Liver (tissue), 9 donors: ENCODE measurements around the gene RANBP1. TPM values are rescaled to one million over a fixed set of nuclear protein-coding genes. Genes with fewer than 3 reads are reported as not detected.

Experiments
- DNase-seq: peaks from one replicate; pipeline ENCODE4 v3.0.0-alpha.2; 2017; ENCODE audit warnings: low spot score
- H3K27ac ChIP-seq, 2 donors: one replicate each; pipeline ENCODE4 v1.7.0; 2013; ENCODE audit warnings: inconsistent platforms in 2 of 2, low read length in 2 of 2, control low read depth in 1 of 2, low read depth in 1 of 2, mild to moderate bottlenecking in 1 of 2
- H3K27me3 ChIP-seq, 4 donors: one replicate each; pipeline versions ENCODE4 v1.6.1 to v1.7.0; 2013; ENCODE audit warnings: low read length in 3 of 4, inconsistent platforms in 1 of 4, mild to moderate bottlenecking in 1 of 4, moderate library complexity in 1 of 4; ENCODE audit not compliant: control insufficient read depth in 4 of 4, insufficient read depth in 4 of 4
- H3K36me3 ChIP-seq, 4 donors: one replicate each; pipeline versions ENCODE4 v1.6.1 to v1.7.0; 2013; ENCODE audit warnings: low read length in 3 of 4, mild to moderate bottlenecking in 3 of 4, low read depth in 1 of 4, moderate library complexity in 1 of 4; ENCODE audit not compliant: control insufficient read depth in 4 of 4, insufficient read depth in 3 of 4
- H3K4me1 ChIP-seq, 4 donors: one replicate each; pipeline versions ENCODE4 v1.6.1 to v1.7.0; 2013; ENCODE audit warnings: low read length in 3 of 4, mild to moderate bottlenecking in 3 of 4, moderate library complexity in 1 of 4; ENCODE audit not compliant: control insufficient read depth in 4 of 4, insufficient read depth in 4 of 4
- H3K4me3 ChIP-seq, 3 donors: one replicate each; pipeline versions ENCODE4 v1.6.1 to v1.7.0; 2013; ENCODE audit warnings: low read length in 3 of 3, control low read depth in 1 of 3, low read depth in 1 of 3, mild to moderate bottlenecking in 1 of 3
- H3K9ac ChIP-seq, 2 donors: one replicate each; pipeline ENCODE4 v1.7.0; 2013; ENCODE audit warnings: low read length in 2 of 2, mild to moderate bottlenecking in 2 of 2, moderate library complexity in 2 of 2, control low read depth in 1 of 2, low read depth in 1 of 2
- H3K9me3 ChIP-seq, 4 donors: one replicate each; pipeline versions ENCODE4 v1.6.1 to v1.7.0; 2013; ENCODE audit warnings: low read length in 3 of 4; ENCODE audit not compliant: control insufficient read depth in 4 of 4
- GABPA ChIP-seq, 2 donors: IDR thresholded peaks in 1 of 2; conservative IDR thresholded peaks in 1 of 2; 2 replicates each; pipeline ENCODE4 v1.6.1; 2016; ENCODE audit warnings: antibody characterized with exemption in 2 of 2, mild to moderate bottlenecking in 1 of 2, moderate library complexity in 1 of 2
- HNF4A ChIP-seq, 2 donors: conservative IDR thresholded peaks; 2 replicates each; pipeline ENCODE4 v1.6.1; 2016; ENCODE audit warnings: antibody characterized with exemption in 2 of 2, mild to moderate bottlenecking in 2 of 2
- JUND ChIP-seq, 2 donors: IDR thresholded peaks; 2 replicates each; pipeline ENCODE4 v1.6.1; 2016; ENCODE audit warnings: antibody characterized with exemption in 2 of 2
- RAD21 ChIP-seq, 2 donors: IDR thresholded peaks; 2 replicates each; pipeline ENCODE4 v1.6.1; 2016; ENCODE audit warnings: antibody characterized with exemption in 2 of 2, mild to moderate bottlenecking in 2 of 2
- SP1 ChIP-seq: IDR thresholded peaks from 2 replicates; pipeline ENCODE4 v1.6.1; 2018; ENCODE audit warnings: antibody characterized with exemption, mild to moderate bottlenecking
- YY1 ChIP-seq: IDR thresholded peaks from 2 replicates; pipeline ENCODE4 v1.6.1; 2016; ENCODE audit warnings: antibody characterized with exemption, mild to moderate bottlenecking
- ZBTB33 ChIP-seq: IDR thresholded peaks from 2 replicates; pipeline ENCODE4 v1.6.1; 2016; ENCODE audit warnings: antibody characterized with exemption
- WGBS: extraction: QIAGEN DNeasy Blood & Tissue Kit; methylation state at CpG from one replicate; pipeline ENCODE4 v1.1.7; 2013; 5-methylcytosine and 5-hydroxymethylcytosine counted together
- polyA plus RNA-seq, 2 donors: library from polyadenylated mRNA; stranded (reverse) in 1 of 2; unstranded in 1 of 2; fragments of 200-250 nt in 1 of 2; fragments of >200 nt in 1 of 2; fragmentation: Nextera tagmentation in 1 of 2; extraction: Ambion mirVana in 1 of 2; gene quantifications; one replicate each; pipeline versions ENCODE4 v1.2.1 to v1.2.3, GENCODE V29; 2013 to 2015
- total RNA-seq, 2 donors: library from RNA; depleted of rRNA; stranded (reverse); fragments of >200 nt; gene quantifications; one replicate each; pipeline ENCODE4 v1.2.3, GENCODE V29; 2014
- donor health status: healthy.
- donor health status: healthy.
- donor health status: healthy.
- donor health status: healthy.
- donor health status: healthy.

Gene RANBP1
- total and polyA plus RNA-seq, 4 donors = 62.3 to 102 (median 87.8) TPM

- WGBS = 94% methylated on average over 11 of the region's 11 CpGs
- Histone ChIP-seq H3K27ac (no peak overlapping the region), H3K9me3 (no peaks in the 10 kb centered on the region), H3K4me3 (no peak overlapping the region), H3K36me3 (peaks cover 0 to 11% (median 0%) of the 10 kb centered on the region in 4 donors), H3K4me1 (peaks cover 0 to 9% (median 3%) of the 10 kb centered on the region in 4 donors), H3K9ac (no peak overlapping the region), H3K27me3 (no peaks in the 10 kb centered on the region)
- no peak for DNase-seq
- TF ChIP-seq JUND (IDR thresholded peaks at IDR 0.05) (no peak), YY1 (no peak), HNF4A (conservative IDR thresholded peaks at IDR 0.05) (no peak), ZBTB33 (no peak)
Observed at GRCh38 chr22:20140107-20140445, 24.2 kb downstream of the RANBP1 start.

GRCh38 chr22:20140521-20140964 is 24.6 kb downstream of the RANBP1 start:
- Histone ChIP-seq H3K9ac (no peak overlapping the region), H3K4me3 (no peak overlapping the region), H3K9me3 (no peaks in the 10 kb centered on the region), H3K27ac (no peak overlapping the region), H3K27me3 (no peaks in the 10 kb centered on the region), H3K36me3 (peaks cover 0 to 15% (median 0%) of the 10 kb centered on the region in 4 donors), H3K4me1 (peaks cover 0 to 5% (median 1%) of the 10 kb centered on the region in 4 donors)
- no peak for TF ChIP-seq RAD21 (IDR thresholded peaks at IDR 0.05)
- WGBS = 96% methylated on average over 17 of the region's 17 CpGs
- no peak for DNase-seq

- peaks cover 0 to 15% (median 0%) of the 10 kb centered on the region in 4 donors for H3K36me3 ChIP-seq
- no peak overlapping the region for H3K9ac ChIP-seq
- TF ChIP-seq JUND (IDR thresholded peaks at IDR 0.05) = no peak
- TF ChIP-seq SP1 = no peak
- no peak for TF ChIP-seq GABPA (IDR thresholded peaks at IDR 0.05 in 1 of 2, conservative IDR thresholded peaks at IDR 0.05 in 1 of 2)
- no peak for TF ChIP-seq HNF4A (conservative IDR thresholded peaks at IDR 0.05)
- no peak for TF ChIP-seq ZBTB33
- no peak for DNase-seq
- no peaks in the 10 kb centered on the region for H3K27me3 ChIP-seq
- no peaks in the 10 kb centered on the region for H3K9me3 ChIP-seq
- no peak overlapping the region for H3K4me3 ChIP-seq
- H3K4me1 ChIP-seq = peaks cover 0 to 2% (median under 1%) of the 10 kb centered on the region in 4 donors
- no peak overlapping the region for H3K27ac ChIP-seq
- 93% methylated on average over 22 of the region's 22 CpGs for WGBS
Observed at GRCh38 chr22:20141186-20142077, 25.5 kb downstream of the RANBP1 start.
